22Rv1 (cell line): ENCODE data around the gene ASXL1.

Experiments used
- ZFX ChIP-seq: fragments of 450-650 bp; IDR thresholded peaks from 2 replicates; pipeline ENCODE4 v1.6.1; 2017; ENCODE audit warnings: antibody characterized with exemption, borderline replicate concordance
- TF ChIP-seq, protein P1 (sequence below): fragments of 450-650 bp; IDR thresholded peaks from 2 replicates; pipeline ENCODE4 v1.5.1; 2017; ENCODE audit warnings: mild to moderate bottlenecking

DNA sequence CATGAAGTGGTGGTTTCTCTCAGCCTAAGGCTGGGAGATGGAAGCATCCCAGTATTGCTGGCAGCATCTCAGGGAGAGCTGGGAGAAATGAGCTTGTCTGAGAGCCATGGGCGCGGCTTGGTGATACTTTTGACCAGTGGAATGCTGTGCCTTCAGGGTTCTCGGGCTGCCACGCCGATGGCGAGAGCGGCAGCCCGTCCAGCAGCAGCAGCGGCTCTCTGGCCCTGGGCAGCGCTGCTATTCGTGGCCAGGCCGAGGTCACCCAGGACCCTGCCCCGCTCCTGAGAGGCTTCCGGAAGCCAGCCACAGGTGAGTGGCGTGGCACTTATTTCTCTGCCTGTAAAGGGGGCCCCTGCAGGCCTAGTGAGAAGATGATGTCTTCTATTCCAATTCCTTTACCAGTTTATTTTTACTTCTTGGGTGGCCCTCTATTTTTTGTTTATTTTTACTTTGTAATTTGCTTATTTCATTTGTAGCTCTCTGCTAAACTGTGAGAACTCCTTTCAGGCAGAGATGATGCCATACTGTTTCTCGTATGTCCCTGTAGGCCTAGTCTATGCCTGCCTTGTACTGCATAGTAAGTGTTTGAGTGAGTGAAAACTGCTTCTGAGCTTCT lies 71.7 kb downstream of the ASXL1 start:
- TF ChIP-seq, protein P1, sequence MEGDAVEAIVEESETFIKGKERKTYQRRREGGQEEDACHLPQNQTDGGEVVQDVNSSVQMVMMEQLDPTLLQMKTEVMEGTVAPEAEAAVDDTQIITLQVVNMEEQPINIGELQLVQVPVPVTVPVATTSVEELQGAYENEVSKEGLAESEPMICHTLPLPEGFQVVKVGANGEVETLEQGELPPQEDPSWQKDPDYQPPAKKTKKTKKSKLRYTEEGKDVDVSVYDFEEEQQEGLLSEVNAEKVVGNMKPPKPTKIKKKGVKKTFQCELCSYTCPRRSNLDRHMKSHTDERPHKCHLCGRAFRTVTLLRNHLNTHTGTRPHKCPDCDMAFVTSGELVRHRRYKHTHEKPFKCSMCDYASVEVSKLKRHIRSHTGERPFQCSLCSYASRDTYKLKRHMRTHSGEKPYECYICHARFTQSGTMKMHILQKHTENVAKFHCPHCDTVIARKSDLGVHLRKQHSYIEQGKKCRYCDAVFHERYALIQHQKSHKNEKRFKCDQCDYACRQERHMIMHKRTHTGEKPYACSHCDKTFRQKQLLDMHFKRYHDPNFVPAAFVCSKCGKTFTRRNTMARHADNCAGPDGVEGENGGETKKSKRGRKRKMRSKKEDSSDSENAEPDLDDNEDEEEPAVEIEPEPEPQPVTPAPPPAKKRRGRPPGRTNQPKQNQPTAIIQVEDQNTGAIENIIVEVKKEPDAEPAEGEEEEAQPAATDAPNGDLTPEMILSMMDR, result no peak
- TF ChIP-seq ZFX, result no peak
